ENCODE results near the gene RBP4. TPM values are rescaled to one million over a fixed set of nuclear protein-coding genes. Genes with fewer than 3 reads are reported as not detected.

Gene RBP4
- total RNA-seq, 1 donor from 2014 or later, result 0.56 TPM

- no peaks in the 10 kb centered on the region for H3K9me3 Mint-ChIP-seq (ENCODE audit: unreplicated experiment)
- no peak for TF ChIP-seq CTCF (IDR thresholded peaks at IDR 0.05)
- peaks cover 12% of the 10 kb centered on the region for H3K27me3 Mint-ChIP-seq (ENCODE audit: unreplicated experiment)
- DNase-seq (ENCODE audit: extremely low spot score, unreplicated experiment), result no peak
- no peak overlapping the region for H3K27ac Mint-ChIP-seq (ENCODE audit: unreplicated experiment)
- H3K36me3 Mint-ChIP-seq (ENCODE audit: unreplicated experiment), result no peaks in the 10 kb centered on the region
- no peak overlapping the region for H3K4me3 Mint-ChIP-seq (ENCODE audit: unreplicated experiment)
- H3K4me1 Mint-ChIP-seq (ENCODE audit: unreplicated experiment), result no peaks in the 10 kb centered on the region
These were observed 12.1 kb upstream of the RBP4 start for GRCh38 chr10:93613126-93613525.

DNA sequence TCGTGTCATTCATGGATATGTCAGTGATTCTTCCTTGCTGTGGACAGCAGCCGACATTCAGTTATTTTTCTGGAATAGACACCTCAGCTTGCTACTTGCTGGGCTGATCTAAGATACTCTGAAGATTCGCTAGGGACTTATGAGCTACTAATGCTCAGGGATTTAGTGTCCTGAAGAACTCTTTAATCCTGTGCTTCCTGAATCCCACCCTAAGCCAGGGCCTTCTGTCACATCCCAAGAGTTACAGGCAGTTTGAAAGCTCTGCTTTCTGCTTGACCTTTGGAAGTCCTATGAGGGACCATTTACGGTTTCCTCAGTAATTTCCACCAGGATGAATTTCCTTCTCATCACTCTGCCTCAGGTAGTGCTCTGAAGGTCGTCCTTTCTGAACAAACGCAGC is 11.3 kb upstream of the RBP4 start, which contains the start of gene PDE6C:
Gene PDE6C (plus strand): TSS at position 227 of the 400 bp plus-strand sequence. CDS start 189 bp downstream, outside the sequence.
- TF ChIP-seq CTCF (IDR thresholded peaks at IDR 0.05), result no peak
- Mint-ChIP-seq H3K4me1 (ENCODE audit: unreplicated experiment) (no peaks in the 10 kb centered on the region), H3K36me3 (ENCODE audit: unreplicated experiment) (no peaks in the 10 kb centered on the region), H3K27ac (ENCODE audit: unreplicated experiment) (no peak within 1 kb of the TSS), H3K9me3 (ENCODE audit: unreplicated experiment) (peaks cover 4% of the 10 kb centered on the region), H3K4me3 (ENCODE audit: unreplicated experiment) (no peak within 1 kb of the TSS), H3K27me3 (ENCODE audit: unreplicated experiment) (peaks cover 12% of the 10 kb centered on the region)
- DNase-seq (ENCODE audit: extremely low spot score, unreplicated experiment), result no peak

- TF ChIP-seq CTCF (IDR thresholded peaks at IDR 0.05), result no peak
- DNase-seq (ENCODE audit: extremely low spot score, unreplicated experiment), result no peak
- Mint-ChIP-seq H3K4me3 (ENCODE audit: unreplicated experiment) (no peak overlapping the region), H3K27ac (ENCODE audit: unreplicated experiment) (no peak overlapping the region), H3K27me3 (ENCODE audit: unreplicated experiment) (peaks cover 21% of the 10 kb centered on the region), H3K36me3 (ENCODE audit: unreplicated experiment) (no peaks in the 10 kb centered on the region), H3K9me3 (ENCODE audit: unreplicated experiment) (peaks cover 4% of the 10 kb centered on the region), H3K4me1 (ENCODE audit: unreplicated experiment) (peaks cover 5% of the 10 kb centered on the region)
These were observed 7.4 kb upstream of the RBP4 start for GRCh38 chr10:93608421-93608820.

- Mint-ChIP-seq H3K4me3 (ENCODE audit: unreplicated experiment) (no peak overlapping the region), H3K4me1 (ENCODE audit: unreplicated experiment) (peaks cover 7% of the 10 kb centered on the region), H3K27me3 (ENCODE audit: unreplicated experiment) (peaks cover 25% of the 10 kb centered on the region), H3K9me3 (ENCODE audit: unreplicated experiment) (peaks cover 4% of the 10 kb centered on the region), H3K27ac (ENCODE audit: unreplicated experiment) (no peak overlapping the region), H3K36me3 (ENCODE audit: unreplicated experiment) (no peaks in the 10 kb centered on the region)
- DNase-seq (ENCODE audit: extremely low spot score, unreplicated experiment), result no peak
- no peak for TF ChIP-seq CTCF (IDR thresholded peaks at IDR 0.05)
These were observed 3.1 kb upstream of the RBP4 start for GRCh38 chr10:93604146-93604545.

GRCh38 chr10:93603023-93603422 is 2.0 kb upstream of the RBP4 start:
- no peak for DNase-seq (ENCODE audit: extremely low spot score, unreplicated experiment)
- Mint-ChIP-seq H3K4me1 (ENCODE audit: unreplicated experiment) (peaks cover 7% of the 10 kb centered on the region), H3K36me3 (ENCODE audit: unreplicated experiment) (no peaks in the 10 kb centered on the region), H3K9me3 (ENCODE audit: unreplicated experiment) (peaks cover 4% of the 10 kb centered on the region), H3K27ac (ENCODE audit: unreplicated experiment) (no peak overlapping the region), H3K4me3 (ENCODE audit: unreplicated experiment) (no peak overlapping the region), H3K27me3 (ENCODE audit: unreplicated experiment) (peaks cover 25% of the 10 kb centered on the region)
- no peak for TF ChIP-seq CTCF (IDR thresholded peaks at IDR 0.05)

Data from osteocyte (in vitro differentiated cells).